BLaER1 treated with 17β-estradiol and CSF1 and Interleukin-3, amounts not matched to agents 10 nM and 100 nM (cell line): Measurements from ENCODE around the gene TMEM37.
A peak's percentile ranks its signal among the peaks of the same experiment; 100 is the strongest.

Source experiments
- H3K27ac ChIP-seq, 11 experiments: shearing (Covaris generic); formaldehyde crosslinking; 2 replicates each; pipeline ENCODE4 v1.8.1; 2022
- H3K27me3 ChIP-seq, 11 experiments: shearing (Covaris generic); formaldehyde crosslinking; 2 replicates each; pipeline ENCODE4 v1.8.1; 2022
- H3K36me3 ChIP-seq, 11 experiments: shearing (Covaris generic); formaldehyde crosslinking; 2 replicates each; pipeline ENCODE4 v1.8.1; 2022
- H3K4me1 ChIP-seq, 10 experiments: shearing (Covaris generic); formaldehyde crosslinking; 2 replicates each; pipeline ENCODE4 v1.8.1; 2022
- H3K4me2 ChIP-seq, 11 experiments: shearing (Covaris generic); formaldehyde crosslinking; 2 replicates each; pipeline ENCODE4 v1.8.1; 2022
- H3K4me3 ChIP-seq, 10 experiments: shearing (Covaris generic); formaldehyde crosslinking; 2 replicates each; pipeline ENCODE4 v1.8.1; 2022
- H3K9ac ChIP-seq, 11 experiments: shearing (Covaris generic); formaldehyde crosslinking; 2 replicates each; pipeline ENCODE4 v1.8.1; 2022
- H3K9me3 ChIP-seq, 11 experiments: shearing (Covaris generic); formaldehyde crosslinking; replicated peaks in 1 of 11; 2 replicates each; pipeline ENCODE4 v1.8.1; 2022
- H4K20me1 ChIP-seq, 11 experiments: shearing (Covaris generic); formaldehyde crosslinking; 2 replicates each; pipeline ENCODE4 v1.8.1; 2022
- Cebpa-rat ChIP-seq, 11 experiments: shearing (Covaris generic); IDR thresholded peaks; 2 replicates each; pipeline ENCODE4 v1.8.1; 2022

Gene TMEM37

GRCh38 chr2:119463136-119463535 lies 31.5 kb downstream of the TMEM37 start:
- H4K20me1 ChIP-seq: no peaks in the 10 kb centered on the region; a peak in 1 of 22 replicates
- no peak overlapping the region for H3K27ac ChIP-seq
- no peaks in the 10 kb centered on the region for H3K27me3 ChIP-seq
- no peak overlapping the region for H3K9ac ChIP-seq
- no peak overlapping the region for H3K4me2 ChIP-seq
- no peak overlapping the region for H3K4me3 ChIP-seq
- no peaks in the 10 kb centered on the region for H3K9me3 ChIP-seq
- no peaks in the 10 kb centered on the region for H3K36me3 ChIP-seq
- peaks cover 0 to 14% (median 0%) of the 10 kb centered on the region in 10 experiments; a peak in 4 of 20 replicates for H3K4me1 ChIP-seq
- no peak for TF ChIP-seq Cebpa-rat (IDR thresholded peaks at IDR 0.05)

- Histone ChIP-seq H3K36me3 (no peaks in the 10 kb centered on the region), H3K4me3 (no peak overlapping the region), H3K9ac (no peak overlapping the region), H3K27ac (no peak overlapping the region), H3K27me3 (no peaks in the 10 kb centered on the region), H3K4me2 (no peak overlapping the region), H3K9me3 (no peaks in the 10 kb centered on the region), H3K4me1 (peaks cover 0 to 14% (median 0%) of the 10 kb centered on the region in 10 experiments; a peak in 4 of 20 replicates), H4K20me1 (no peaks in the 10 kb centered on the region; a peak in 1 of 22 replicates)
- TF ChIP-seq Cebpa-rat (IDR thresholded peaks at IDR 0.05): no peak
These were observed 32.3 kb downstream of the TMEM37 start for GRCh38 chr2:119463990-119464389.

DNA sequence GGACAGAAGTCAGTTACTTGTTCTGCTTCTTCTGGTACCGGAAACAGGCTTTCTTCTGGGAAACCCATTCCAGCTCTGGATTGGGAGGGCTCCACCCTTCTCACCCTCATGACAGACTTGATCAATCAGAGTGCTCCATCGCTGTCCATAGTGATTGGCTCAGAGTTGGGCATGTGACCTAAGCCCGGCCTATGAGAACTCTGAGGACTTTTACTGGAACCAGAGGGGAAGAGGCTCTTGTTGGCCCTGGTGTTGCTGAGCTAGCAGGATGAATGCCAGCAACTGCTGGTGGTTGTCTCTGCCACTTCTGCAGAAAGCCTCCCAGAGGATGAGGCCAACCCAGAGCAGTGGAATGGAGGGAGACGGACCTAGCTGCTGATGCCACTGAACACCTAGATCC lies 33.3 kb downstream of the TMEM37 start:
- Histone ChIP-seq H3K4me1 (peaks cover 0 to 14% (median 0%) of the 10 kb centered on the region in 10 experiments; a peak in 4 of 20 replicates), H4K20me1 (no peaks in the 10 kb centered on the region; a peak in 1 of 22 replicates), H3K27me3 (no peaks in the 10 kb centered on the region), H3K27ac (no peak overlapping the region), H3K4me2 (peak overlapping the region in 2 of 11 experiments; percentile 12 to 20; a peak in 2 of 22 replicates), H3K36me3 (no peaks in the 10 kb centered on the region), H3K9ac (no peak overlapping the region), H3K9me3 (no peaks in the 10 kb centered on the region), H3K4me3 (no peak overlapping the region)
- TF ChIP-seq Cebpa-rat (IDR thresholded peaks at IDR 0.05): no peak

GRCh38 chr2:119465687-119466086 lies 34.0 kb downstream of the TMEM37 start:
- Histone ChIP-seq H4K20me1 (no peaks in the 10 kb centered on the region; a peak in 1 of 22 replicates), H3K27ac (no peak overlapping the region), H3K4me2 (peak overlapping the region in 1 of 11 experiments; percentile 20; a peak in 1 of 22 replicates), H3K9ac (no peak overlapping the region), H3K4me3 (no peak overlapping the region), H3K9me3 (no peaks in the 10 kb centered on the region), H3K27me3 (no peaks in the 10 kb centered on the region), H3K4me1 (peaks cover 0 to 14% (median 0%) of the 10 kb centered on the region in 10 experiments; a peak in 4 of 20 replicates), H3K36me3 (no peaks in the 10 kb centered on the region)
- no peak for TF ChIP-seq Cebpa-rat (IDR thresholded peaks at IDR 0.05)

DNA sequence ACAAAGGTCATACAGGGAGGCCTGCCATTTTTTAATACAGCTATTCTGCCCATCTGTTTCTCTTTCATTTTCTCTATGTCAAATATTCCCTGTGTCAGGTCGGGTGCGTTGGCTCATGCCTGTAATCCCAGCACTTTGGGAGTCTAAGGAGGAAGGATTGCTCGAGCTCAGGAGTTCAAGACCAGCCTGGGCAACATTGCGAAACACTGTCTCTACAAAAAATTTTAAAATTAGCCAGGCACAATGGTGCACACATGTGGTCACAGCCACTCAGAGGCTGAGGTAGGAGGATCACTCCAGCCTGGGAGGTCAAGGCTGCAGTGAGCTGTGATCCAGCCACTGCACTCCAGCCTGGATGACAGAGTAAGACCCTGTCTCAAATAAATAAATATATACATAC lies 34.7 kb downstream of the TMEM37 start:
- H3K4me3 ChIP-seq: no peak overlapping the region

GRCh38 chr2:119468154-119468955 lies 36.7 kb downstream of the TMEM37 start:
- TF ChIP-seq Cebpa-rat (IDR thresholded peaks at IDR 0.05): no peak
- H3K9ac ChIP-seq: no peak overlapping the region
- no peaks in the 10 kb centered on the region for H3K9me3 ChIP-seq
- peaks cover 0 to 14% (median 0%) of the 10 kb centered on the region in 10 experiments; a peak in 4 of 20 replicates for H3K4me1 ChIP-seq
- H4K20me1 ChIP-seq: no peaks in the 10 kb centered on the region; a peak in 1 of 22 replicates
- no peak overlapping the region for H3K27ac ChIP-seq
- no peak overlapping the region for H3K4me3 ChIP-seq
- H3K27me3 ChIP-seq: no peaks in the 10 kb centered on the region
- no peak overlapping the region for H3K4me2 ChIP-seq
- no peaks in the 10 kb centered on the region for H3K36me3 ChIP-seq

More for the DNA sequence above, 34.7 kb downstream of the TMEM37 start:
- no peaks in the 10 kb centered on the region for H3K36me3 ChIP-seq
- H3K27ac ChIP-seq: no peak overlapping the region
- no peaks in the 10 kb centered on the region for H3K9me3 ChIP-seq
- no peaks in the 10 kb centered on the region for H3K27me3 ChIP-seq
- no peak overlapping the region for H3K4me2 ChIP-seq
- H3K4me1 ChIP-seq: peaks cover 0 to 14% (median 0%) of the 10 kb centered on the region in 10 experiments; a peak in 4 of 20 replicates
- H3K9ac ChIP-seq: no peak overlapping the region
- H4K20me1 ChIP-seq: no peaks in the 10 kb centered on the region; a peak in 1 of 22 replicates
- peak in 6 of 11 experiments; percentile 25 to 66 (median 40); a peak in 6 of 22 replicates for TF ChIP-seq Cebpa-rat (IDR thresholded peaks at IDR 0.05)

- no peaks in the 10 kb centered on the region for H3K27me3 ChIP-seq
- H3K9me3 ChIP-seq: no peaks in the 10 kb centered on the region
- no peak overlapping the region for H3K4me2 ChIP-seq
- TF ChIP-seq Cebpa-rat (IDR thresholded peaks at IDR 0.05): no peak
- H3K36me3 ChIP-seq: no peaks in the 10 kb centered on the region
- H3K9ac ChIP-seq: no peak overlapping the region
- H3K4me3 ChIP-seq: no peak overlapping the region
- no peaks in the 10 kb centered on the region; a peak in 1 of 22 replicates for H4K20me1 ChIP-seq
- peaks cover 0 to 14% (median 0%) of the 10 kb centered on the region in 10 experiments; a peak in 4 of 20 replicates for H3K4me1 ChIP-seq
- no peak overlapping the region for H3K27ac ChIP-seq
These were observed 37.5 kb downstream of the TMEM37 start for GRCh38 chr2:119469131-119469530.

GRCh38 chr2:119469661-119470297 lies 38.1 kb downstream of the TMEM37 start:
- no peaks in the 10 kb centered on the region for H3K27me3 ChIP-seq
- no peak overlapping the region for H3K4me2 ChIP-seq
- H3K27ac ChIP-seq: no peak overlapping the region
- H3K4me3 ChIP-seq: no peak overlapping the region
- H3K4me1 ChIP-seq: peaks cover 0 to 10% (median under 1%) of the 10 kb centered on the region in 10 experiments; a peak in 7 of 20 replicates
- TF ChIP-seq Cebpa-rat (IDR thresholded peaks at IDR 0.05): no peak
- H3K9me3 ChIP-seq: no peaks in the 10 kb centered on the region
- no peaks in the 10 kb centered on the region for H3K36me3 ChIP-seq
- no peak overlapping the region for H3K9ac ChIP-seq
- no peaks in the 10 kb centered on the region for H4K20me1 ChIP-seq

- H3K4me1 ChIP-seq: peaks cover 0 to 19% (median 4%) of the 10 kb centered on the region in 10 experiments; a peak in 11 of 20 replicates
- no peak overlapping the region for H3K4me2 ChIP-seq
- H3K27me3 ChIP-seq: no peaks in the 10 kb centered on the region
- H3K4me3 ChIP-seq: no peak overlapping the region
- H3K27ac ChIP-seq: no peak overlapping the region
- TF ChIP-seq Cebpa-rat (IDR thresholded peaks at IDR 0.05): no peak
- H3K9me3 ChIP-seq: no peaks in the 10 kb centered on the region
- peaks cover 0 to 5% (median 0%) of the 10 kb centered on the region in 11 experiments; a peak in 1 of 22 replicates for H4K20me1 ChIP-seq
- H3K9ac ChIP-seq: no peak overlapping the region
- no peaks in the 10 kb centered on the region for H3K36me3 ChIP-seq
These were observed 41.1 kb downstream of the TMEM37 start for GRCh38 chr2:119472749-119473148.
